Stimulated activated memory B cell treated with anti-CD40 and anti-IgM and Interleukin-4, amounts not matched to agents 10 μg/mL and 1 μg/mL and 100 μg/mL, for 72 hours (primary cell): ENCODE data around the gene THNSL1.
"Not testable (repeated sequence)": the region's sequence is repeated elsewhere in the genome, so short reads cannot be mapped to it uniquely, and the experiment has no call there.

ENCODE experiments used
- ATAC-seq: fragments of 150-1000 bp; cut with Tn5 transposase; 2 replicates; pipeline ENCODE4 v1.10.0; 2021
- H3K27ac Mint-ChIP-seq: one replicate; pipeline ENCODE4 v1.8.0; 2022; ENCODE audit warnings: mild to moderate bottlenecking, mixed read lengths
- H3K27me3 Mint-ChIP-seq: one replicate; pipeline ENCODE4 v1.8.0; 2022; ENCODE audit warnings: mixed read lengths
- H3K36me3 Mint-ChIP-seq: one replicate; pipeline ENCODE4 v1.8.0; 2022; ENCODE audit warnings: mixed read lengths
- H3K4me1 Mint-ChIP-seq: one replicate; pipeline ENCODE4 v1.8.0; 2022; ENCODE audit warnings: mixed read lengths
- H3K4me3 Mint-ChIP-seq: one replicate; pipeline ENCODE4 v1.8.0; 2022; ENCODE audit warnings: mild to moderate bottlenecking, moderate library complexity, mixed read lengths
- H3K9me3 Mint-ChIP-seq: one replicate; pipeline ENCODE4 v1.8.0; 2022; ENCODE audit warnings: mixed read lengths

THNSL1 gene

GRCh38 chr10:25016376-25017153 lies at the start of gene THNSL1:
Gene THNSL1 (plus strand): TSS chr10:25016612. CDS start chr10:25023224, 6,612 bp downstream.
- no peaks in the 10 kb centered on the region for H3K27me3 Mint-ChIP-seq
- peaks cover 14% of the 10 kb centered on the region for H3K4me1 Mint-ChIP-seq
- peak within 1 kb of the TSS; percentile 74 for H3K27ac Mint-ChIP-seq
- H3K36me3 Mint-ChIP-seq, result no peaks in the 10 kb centered on the region
- H3K9me3 Mint-ChIP-seq, result no peaks in the 10 kb centered on the region
- H3K4me3 Mint-ChIP-seq, result peak within 1 kb of the TSS; percentile 86
- ATAC-seq, result peak; percentile 99

GRCh38 chr10:24966962-24967481 lies 49.4 kb upstream of the THNSL1 start:
- Mint-ChIP-seq H3K4me3 (no peak overlapping the region), H3K4me1 (peaks cover 6% of the 10 kb centered on the region), H3K27me3 (no peaks in the 10 kb centered on the region), H3K9me3 (peaks cover 3% of the 10 kb centered on the region), H3K36me3 (no peaks in the 10 kb centered on the region), H3K27ac (no peak overlapping the region)
- no peak for ATAC-seq

GRCh38 chr10:24968349-24968748 lies 48.1 kb upstream of the THNSL1 start:
- no peak overlapping the region for H3K4me3 Mint-ChIP-seq
- ATAC-seq, result no peak

GRCh38 chr10:24968951-24969350 lies 47.5 kb upstream of the THNSL1 start:
- H3K27me3 Mint-ChIP-seq, ATAC-seq, H3K36me3 Mint-ChIP-seq, H3K4me1 Mint-ChIP-seq, H3K9me3 Mint-ChIP-seq, H3K27ac Mint-ChIP-seq, H3K4me3 Mint-ChIP-seq: not testable (repeated sequence)

More at GRCh38 chr10:24968349-24968748, 48.1 kb upstream of the THNSL1 start:
- Mint-ChIP-seq H3K27me3 (no peaks in the 10 kb centered on the region), H3K9me3 (peaks cover 3% of the 10 kb centered on the region), H3K4me1 (peaks cover 6% of the 10 kb centered on the region), H3K36me3 (no peaks in the 10 kb centered on the region), H3K27ac (no peak overlapping the region)

GRCh38 chr10:24969841-24970281 lies 46.6 kb upstream of the THNSL1 start:
- H3K36me3 Mint-ChIP-seq, result no peaks in the 10 kb centered on the region
- peaks cover 3% of the 10 kb centered on the region for H3K9me3 Mint-ChIP-seq
- ATAC-seq, result no peak
- H3K4me3 Mint-ChIP-seq, result no peak overlapping the region
- no peak overlapping the region for H3K27ac Mint-ChIP-seq
- no peaks in the 10 kb centered on the region for H3K27me3 Mint-ChIP-seq
- peaks cover 6% of the 10 kb centered on the region for H3K4me1 Mint-ChIP-seq

GRCh38 chr10:24971374-24971773 lies 45.0 kb upstream of the THNSL1 start:
- peaks cover 3% of the 10 kb centered on the region for H3K9me3 Mint-ChIP-seq
- H3K27me3 Mint-ChIP-seq, result no peaks in the 10 kb centered on the region
- no peak overlapping the region for H3K4me3 Mint-ChIP-seq
- H3K4me1 Mint-ChIP-seq, result peaks cover 6% of the 10 kb centered on the region
- H3K27ac Mint-ChIP-seq, result no peak overlapping the region
- no peaks in the 10 kb centered on the region for H3K36me3 Mint-ChIP-seq
- no peak for ATAC-seq

- H3K27ac Mint-ChIP-seq, result no peak overlapping the region
These were observed 43.2 kb upstream of the THNSL1 start for GRCh38 chr10:24973163-24973562.

GRCh38 chr10:24974976-24975375 lies 41.4 kb upstream of the THNSL1 start:
- Mint-ChIP-seq H3K36me3 (no peaks in the 10 kb centered on the region), H3K4me3 (no peak overlapping the region), H3K9me3 (peaks cover under 1% of the 10 kb centered on the region), H3K27me3 (no peaks in the 10 kb centered on the region), H3K27ac (no peak overlapping the region), H3K4me1 (peaks cover 4% of the 10 kb centered on the region)
- ATAC-seq, result no peak

More at GRCh38 chr10:24973163-24973562, 43.2 kb upstream of the THNSL1 start:
- Mint-ChIP-seq H3K36me3 (no peaks in the 10 kb centered on the region), H3K4me3 (no peak overlapping the region), H3K9me3 (no peaks in the 10 kb centered on the region), H3K4me1 (peaks cover 6% of the 10 kb centered on the region), H3K27me3 (no peaks in the 10 kb centered on the region)
- ATAC-seq, result no peak

GRCh38 chr10:24979685-24980084 lies 36.7 kb upstream of the THNSL1 start:
- Mint-ChIP-seq H3K4me3 (no peak overlapping the region), H3K4me1 (peaks cover 9% of the 10 kb centered on the region), H3K27me3 (no peaks in the 10 kb centered on the region), H3K27ac (no peak overlapping the region), H3K9me3 (peaks cover 4% of the 10 kb centered on the region), H3K36me3 (no peaks in the 10 kb centered on the region)
- ATAC-seq, result no peak

- Mint-ChIP-seq H3K27me3 (no peaks in the 10 kb centered on the region), H3K27ac (no peak overlapping the region), H3K36me3 (no peaks in the 10 kb centered on the region), H3K9me3 (peaks cover 4% of the 10 kb centered on the region), H3K4me1 (peaks cover 9% of the 10 kb centered on the region), H3K4me3 (no peak overlapping the region)
- ATAC-seq, result no peak
These were observed 35.2 kb upstream of the THNSL1 start for GRCh38 chr10:24981161-24981710.

- Mint-ChIP-seq H3K27me3 (no peaks in the 10 kb centered on the region), H3K9me3 (peaks cover 4% of the 10 kb centered on the region), H3K4me3 (no peak overlapping the region), H3K27ac (no peak overlapping the region), H3K4me1 (peaks cover 9% of the 10 kb centered on the region), H3K36me3 (no peaks in the 10 kb centered on the region)
- no peak for ATAC-seq
These were observed 33.9 kb upstream of the THNSL1 start for GRCh38 chr10:24982319-24983112.

GRCh38 chr10:24983130-24983529 lies 33.3 kb upstream of the THNSL1 start:
- ATAC-seq, result no peak
- H3K27me3 Mint-ChIP-seq, result no peaks in the 10 kb centered on the region

GRCh38 chr10:24983946-24984345 lies 32.5 kb upstream of the THNSL1 start:
- peaks cover 9% of the 10 kb centered on the region for H3K4me1 Mint-ChIP-seq

More at GRCh38 chr10:24983130-24983529, 33.3 kb upstream of the THNSL1 start:
- peaks cover 4% of the 10 kb centered on the region for H3K9me3 Mint-ChIP-seq
- H3K4me3 Mint-ChIP-seq, result no peak overlapping the region
- H3K4me1 Mint-ChIP-seq, result peaks cover 9% of the 10 kb centered on the region
- no peaks in the 10 kb centered on the region for H3K36me3 Mint-ChIP-seq
- H3K27ac Mint-ChIP-seq, result no peak overlapping the region

GRCh38 chr10:24984906-24985305 lies 31.5 kb upstream of the THNSL1 start:
- H3K27me3 Mint-ChIP-seq, result no peaks in the 10 kb centered on the region
- no peak for ATAC-seq
- H3K4me3 Mint-ChIP-seq, result no peak overlapping the region
- peaks cover 4% of the 10 kb centered on the region for H3K9me3 Mint-ChIP-seq
- no peak overlapping the region for H3K27ac Mint-ChIP-seq
- H3K4me1 Mint-ChIP-seq, result peaks cover 9% of the 10 kb centered on the region
- H3K36me3 Mint-ChIP-seq, result no peaks in the 10 kb centered on the region

More at GRCh38 chr10:24983946-24984345, 32.5 kb upstream of the THNSL1 start:
- no peaks in the 10 kb centered on the region for H3K27me3 Mint-ChIP-seq
- peaks cover 4% of the 10 kb centered on the region for H3K9me3 Mint-ChIP-seq
- H3K4me3 Mint-ChIP-seq, result no peak overlapping the region
- ATAC-seq, result no peak
- H3K36me3 Mint-ChIP-seq, result no peaks in the 10 kb centered on the region
- no peak overlapping the region for H3K27ac Mint-ChIP-seq
